Measurements from ENCODE around the gene PBX1.

- TF ChIP-seq CTCF (IDR thresholded peaks at IDR 0.05; ENCODE audit: extremely low read depth in 1 of 2, insufficient read depth in 1 of 2, low read depth in 1 of 2, low read length in 2 of 2) = no peak
- no peak for TF ChIP-seq JUN (IDR thresholded peaks at IDR 0.05; ENCODE audit: borderline replicate concordance, insufficient read depth, insufficient read length, low read depth)
- TF ChIP-seq POLR2A (IDR thresholded peaks at IDR 0.05; ENCODE audit: low read depth, low read length) = no peak
- no peak for TF ChIP-seq GATA2 (IDR thresholded peaks at IDR 0.05; ENCODE audit: insufficient read depth, insufficient read length, low read depth, low read length)
Measured at GRCh38 chr1:164569866-164570265, 10.9 kb downstream of the PBX1 start.
